ENCODE data around the gene LYRM4. TPM values are rescaled to one million over a fixed set of nuclear protein-coding genes. Genes with fewer than 3 reads are reported as not detected.

LYRM4 gene
- total RNA-seq, 2 experiments from 2014 or later, result 36.4 to 39.6 TPM

GRCh38 chr6:5138995-5139827, 121.5 kb downstream of the LYRM4 start:
- no peak for DNase-seq
- H3K36me3 Mint-ChIP-seq, result no peaks in the 10 kb centered on the region
- H3K4me1 Mint-ChIP-seq, result peaks cover 4% of the 10 kb centered on the region
- no peaks in the 10 kb centered on the region for H3K27me3 Mint-ChIP-seq
- ATAC-seq, result no peak
- no peak overlapping the region for H3K4me3 Mint-ChIP-seq
- no peak overlapping the region for H3K27ac Mint-ChIP-seq
- H3K9me3 Mint-ChIP-seq (ENCODE audit: low read depth), result no peaks in the 10 kb centered on the region
- CTCF ChIA-PET, result interaction anchor here (1.4 to 2.1 kb wide), 2 partner anchors 152 to 164 kb away, joined by 3 to 11 read pairs; no protein-coding TSS in a partner anchor

- no peak overlapping the region for H3K27ac Mint-ChIP-seq
- H3K9me3 Mint-ChIP-seq (ENCODE audit: low read depth), result no peaks in the 10 kb centered on the region
- no peak overlapping the region for H3K4me3 Mint-ChIP-seq
- H3K4me1 Mint-ChIP-seq, result peaks cover 4% of the 10 kb centered on the region
- no peak for ATAC-seq
- DNase-seq, result no peak
- no peaks in the 10 kb centered on the region for H3K27me3 Mint-ChIP-seq
- CTCF ChIA-PET, result interaction anchor here (1.3 kb wide), 1 partner anchor 166 kb away, joined by 4 read pairs; no protein-coding TSS in a partner anchor
- no peaks in the 10 kb centered on the region for H3K36me3 Mint-ChIP-seq
Observed at GRCh38 chr6:5136851-5137250, 123.9 kb downstream of the LYRM4 start.

GRCh38 chr6:5135788-5136376, 124.9 kb downstream of the LYRM4 start:
- no peaks in the 10 kb centered on the region for H3K36me3 Mint-ChIP-seq
- ATAC-seq, result peak; percentile 84
- H3K27me3 Mint-ChIP-seq, result no peaks in the 10 kb centered on the region
- peak; percentile 66 for DNase-seq
- no peak overlapping the region for H3K27ac Mint-ChIP-seq
- no peaks in the 10 kb centered on the region for H3K9me3 Mint-ChIP-seq (ENCODE audit: low read depth)
- no peak overlapping the region for H3K4me3 Mint-ChIP-seq
- H3K4me1 Mint-ChIP-seq, result peaks cover 4% of the 10 kb centered on the region
- CTCF ChIA-PET, result interaction anchor here (1.3 kb wide), 1 partner anchor 167 kb away, joined by 4 read pairs; no protein-coding TSS in a partner anchor

- Mint-ChIP-seq H3K4me3 (no peak overlapping the region), H3K4me1 (peaks cover 4% of the 10 kb centered on the region), H3K27ac (no peak overlapping the region), H3K27me3 (no peaks in the 10 kb centered on the region), H3K9me3 (ENCODE audit: low read depth) (no peaks in the 10 kb centered on the region), H3K36me3 (no peaks in the 10 kb centered on the region)
- no peak for ATAC-seq
- DNase-seq, result no peak
- CTCF ChIA-PET, result interaction anchor here (0.8 to 1.2 kb wide), 2 partner anchors 10 to 41 kb away, joined by 3 to 5 read pairs; no protein-coding TSS in a partner anchor
Observed at GRCh38 chr6:5133943-5134342, 126.8 kb downstream of the LYRM4 start.

GRCh38 chr6:5132731-5133130, 128.0 kb downstream of the LYRM4 start:
- Mint-ChIP-seq H3K27ac (no peak overlapping the region), H3K27me3 (no peaks in the 10 kb centered on the region), H3K36me3 (no peaks in the 10 kb centered on the region), H3K4me1 (peaks cover 4% of the 10 kb centered on the region), H3K9me3 (ENCODE audit: low read depth) (no peaks in the 10 kb centered on the region), H3K4me3 (no peak overlapping the region)
- ATAC-seq (no peak), DNase-seq (no peak)
- CTCF ChIA-PET, result no interaction called here

GRCh38 chr6:5130135-5130866, 130.4 kb downstream of the LYRM4 start:
- Mint-ChIP-seq H3K4me3 (no peak overlapping the region), H3K27ac (no peak overlapping the region), H3K36me3 (no peaks in the 10 kb centered on the region), H3K4me1 (no peaks in the 10 kb centered on the region), H3K9me3 (ENCODE audit: low read depth) (no peaks in the 10 kb centered on the region), H3K27me3 (no peaks in the 10 kb centered on the region)
- ATAC-seq (no peak), DNase-seq (no peak)
- CTCF ChIA-PET, result interaction anchor here (1.4 kb wide), 1 partner anchor 13 kb away, joined by 4 read pairs; no protein-coding TSS in a partner anchor

GRCh38 chr6:5128351-5128750, 132.4 kb downstream of the LYRM4 start:
- ATAC-seq, result no peak
- no peak overlapping the region for H3K4me3 Mint-ChIP-seq
- no peaks in the 10 kb centered on the region for H3K9me3 Mint-ChIP-seq (ENCODE audit: low read depth)
- H3K27ac Mint-ChIP-seq, result no peak overlapping the region
- peaks cover 1% of the 10 kb centered on the region for H3K36me3 Mint-ChIP-seq
- no peak for DNase-seq
- CTCF ChIA-PET, result interaction anchor here (1.1 kb wide), 2 partner anchors 14 to 15 kb away, joined by 3 to 4 read pairs; no protein-coding TSS in a partner anchor
- no peaks in the 10 kb centered on the region for H3K27me3 Mint-ChIP-seq
- no peaks in the 10 kb centered on the region for H3K4me1 Mint-ChIP-seq

- H3K4me1 Mint-ChIP-seq, result no peaks in the 10 kb centered on the region
- peaks cover 1% of the 10 kb centered on the region for H3K36me3 Mint-ChIP-seq
- ATAC-seq (no peak), DNase-seq (no peak)
- no peaks in the 10 kb centered on the region for H3K9me3 Mint-ChIP-seq (ENCODE audit: low read depth)
- H3K27me3 Mint-ChIP-seq, result no peaks in the 10 kb centered on the region
- CTCF ChIA-PET, result no interaction called here
- no peak overlapping the region for H3K4me3 Mint-ChIP-seq
- H3K27ac Mint-ChIP-seq, result no peak overlapping the region
Observed at GRCh38 chr6:5127106-5127687, 133.6 kb downstream of the LYRM4 start.

GRCh38 chr6:5126214-5126613, 134.5 kb downstream of the LYRM4 start:
- H3K9me3 Mint-ChIP-seq (ENCODE audit: low read depth), result no peaks in the 10 kb centered on the region
- H3K4me3 Mint-ChIP-seq, result no peak overlapping the region
- no peak overlapping the region for H3K27ac Mint-ChIP-seq
- CTCF ChIA-PET, result interaction anchor here (0.6 kb wide), 1 partner anchor 17 kb away, joined by 3 read pairs; no protein-coding TSS in a partner anchor
- ATAC-seq (no peak), DNase-seq (no peak)
- H3K27me3 Mint-ChIP-seq, result no peaks in the 10 kb centered on the region
- H3K4me1 Mint-ChIP-seq, result no peaks in the 10 kb centered on the region
- H3K36me3 Mint-ChIP-seq, result peaks cover 1% of the 10 kb centered on the region

- no peak overlapping the region for H3K27ac Mint-ChIP-seq
- H3K4me1 Mint-ChIP-seq, result no peaks in the 10 kb centered on the region
- CTCF ChIA-PET, result no interaction called here
- H3K4me3 Mint-ChIP-seq, result no peak overlapping the region
- ATAC-seq (no peak), DNase-seq (no peak)
- H3K27me3 Mint-ChIP-seq, result no peaks in the 10 kb centered on the region
- no peaks in the 10 kb centered on the region for H3K9me3 Mint-ChIP-seq (ENCODE audit: low read depth)
- peaks cover 1% of the 10 kb centered on the region for H3K36me3 Mint-ChIP-seq
Observed at GRCh38 chr6:5125152-5126006, 135.4 kb downstream of the LYRM4 start.

GRCh38 chr6:5124526-5124925, 136.2 kb downstream of the LYRM4 start:
- H3K4me1 Mint-ChIP-seq, result no peaks in the 10 kb centered on the region
- H3K4me3 Mint-ChIP-seq, result no peak overlapping the region
- no peak for ATAC-seq
- CTCF ChIA-PET, result no interaction called here
- H3K36me3 Mint-ChIP-seq, result peaks cover 1% of the 10 kb centered on the region
- H3K27me3 Mint-ChIP-seq, result no peaks in the 10 kb centered on the region
- no peak overlapping the region for H3K27ac Mint-ChIP-seq
- H3K9me3 Mint-ChIP-seq (ENCODE audit: low read depth), result no peaks in the 10 kb centered on the region
- DNase-seq, result no peak

GRCh38 chr6:5123296-5124143, 137.2 kb downstream of the LYRM4 start:
- CTCF ChIA-PET, result no interaction called here
- Mint-ChIP-seq H3K9me3 (ENCODE audit: low read depth) (no peaks in the 10 kb centered on the region), H3K4me1 (no peaks in the 10 kb centered on the region), H3K36me3 (peaks cover 1% of the 10 kb centered on the region), H3K27me3 (no peaks in the 10 kb centered on the region), H3K27ac (no peak overlapping the region), H3K4me3 (no peak overlapping the region)
- no peak for DNase-seq
- ATAC-seq, result no peak
